Astrocyte of the cerebellum (primary cell): ENCODE measurements around the gene STT3A.

ENCODE experiments used
- DNase-seq: peaks from one replicate; pipeline ENCODE4 v3.0.0-alpha.2; 2011; ENCODE audit warnings: low read depth
- H3K4me3 ChIP-seq: 2 replicates; pipeline ENCODE4 v1.5.1; 2011; ENCODE audit warnings: mild to moderate bottlenecking, low read depth, low read length, moderate library complexity
- CTCF ChIP-seq: IDR thresholded peaks from 2 replicates; pipeline ENCODE4 v1.5.1; 2012; ENCODE audit warnings: low read length, low read depth, moderate library complexity, mild to moderate bottlenecking; ENCODE audit errors: missing control alignments
- in situ Hi-C: cut with HindIII; loops from 2 replicates; pipeline ENCODE4 v1.10.0; 2017; ENCODE audit warnings: low sequenced_read_pairs

The STT3A gene

GRCh38 chr11:125559888-125560287 lies 32.8 kb upstream of the STT3A start:
- no peak for DNase-seq
- H3K4me3 ChIP-seq = no peak overlapping the region
- in situ Hi-C loops = no loop called here
- TF ChIP-seq CTCF = no peak

GRCh38 chr11:125561924-125562323 lies 30.7 kb upstream of the STT3A start:
- H3K4me3 ChIP-seq = no peak overlapping the region
- in situ Hi-C loops = no loop called here
- no peak for TF ChIP-seq CTCF
- no peak for DNase-seq

- no peak for TF ChIP-seq CTCF
- in situ Hi-C loops = no loop called here
- H3K4me3 ChIP-seq = no peak overlapping the region
- no peak for DNase-seq
Measured at GRCh38 chr11:125562430-125562829, 30.2 kb upstream of the STT3A start.

- in situ Hi-C loops = no loop called here
Measured at GRCh38 chr11:125564357-125564756, 28.3 kb upstream of the STT3A start.

GRCh38 chr11:125566235-125566634 lies 26.4 kb upstream of the STT3A start:
- in situ Hi-C loops = no loop called here
- DNase-seq = no peak
- no peak for TF ChIP-seq CTCF
- H3K4me3 ChIP-seq = no peak overlapping the region

More at GRCh38 chr11:125564357-125564756, 28.3 kb upstream of the STT3A start:
- no peak overlapping the region for H3K4me3 ChIP-seq
- no peak for DNase-seq
- TF ChIP-seq CTCF = no peak

GRCh38 chr11:125568970-125569914 lies 23.4 kb upstream of the STT3A start, which contains the start of gene EI24:
EI24 (plus strand) TSS chr11:125569477; CDS start chr11:125572528, 3,051 bp downstream.
- in situ Hi-C loops = no loop called here
- H3K4me3 ChIP-seq = peak within 1 kb of the TSS; percentile 64
- peak; percentile 76 for DNase-seq
- TF ChIP-seq CTCF = peak; percentile 76
